GM21515 (cell line): ENCODE measurements around the gene RBM5.
A peak's percentile ranks its signal among the peaks of the same experiment; 100 is the strongest.
"Not testable (repeated sequence)": the region's sequence is repeated elsewhere in the genome, so short reads cannot be mapped to it uniquely, and the experiment has no call there.

Experiments used
- ATAC-seq: cut with Tn5 transposase; IDR thresholded peaks from one replicate; pipeline ENCODE4 v1.9.1; 2021; ENCODE audit not compliant: unreplicated experiment

The RBM5 gene

GRCh38 chr3:50088725-50089608, at the start of gene RBM5:
Gene RBM5, plus strand, starts transcription at chr3:50088919. Its CDS starts 1,516 bp downstream, at chr3:50090435.
- ATAC-seq = peak; percentile 96

GRCh38 chr3:50044976-50045375, 43.7 kb upstream of the RBM5 start:
- no peak for ATAC-seq

DNA sequence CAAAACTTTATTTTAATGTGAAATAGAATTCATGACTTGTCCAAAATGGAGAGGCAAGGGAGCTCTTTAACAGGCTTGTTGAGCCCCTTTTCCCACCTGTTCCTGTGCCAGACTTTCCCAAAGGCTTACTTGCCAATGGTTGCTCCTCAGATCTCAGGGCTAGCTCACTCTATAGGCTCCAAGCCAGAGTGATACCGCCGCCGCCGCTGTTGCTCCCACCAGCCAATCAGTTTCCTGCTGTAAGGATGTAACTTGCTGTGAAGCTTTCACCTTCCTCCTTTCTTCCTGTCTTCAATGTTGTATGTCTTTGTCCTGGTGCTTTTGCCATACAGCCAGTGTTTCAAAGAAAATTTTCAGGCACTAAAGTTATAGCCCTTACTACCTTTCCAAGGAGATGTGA, 41.3 kb upstream of the RBM5 start:
- no peak for ATAC-seq

DNA sequence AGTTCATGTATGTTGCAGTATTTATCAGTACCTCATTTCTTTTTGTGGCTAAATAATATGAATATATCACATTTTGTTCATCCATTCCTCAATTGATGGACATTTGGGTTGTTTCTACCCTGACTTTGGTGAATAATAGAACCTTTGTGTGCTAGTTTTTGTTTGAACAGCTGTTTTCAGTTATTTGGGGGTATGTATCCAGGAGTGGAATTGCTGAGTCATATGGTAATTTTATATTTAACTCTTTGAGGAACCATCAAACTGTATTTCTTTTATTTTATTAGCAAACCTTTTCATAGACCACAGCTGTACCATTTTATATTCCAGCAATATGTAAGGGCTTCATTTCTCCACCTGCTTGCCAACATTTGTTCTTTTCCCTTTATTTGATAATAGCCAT, 38.4 kb upstream of the RBM5 start:
- ATAC-seq = no peak

- no peak for ATAC-seq
These were observed 31.0 kb upstream of the RBM5 start for GRCh38 chr3:50057756-50058155.

- no peak for ATAC-seq
These were observed 20.6 kb upstream of the RBM5 start for GRCh38 chr3:50068134-50068533.

- no peak for ATAC-seq
These were observed 10.6 kb upstream of the RBM5 start for GRCh38 chr3:50078091-50078490.

GRCh38 chr3:50078622-50079021, 10.1 kb upstream of the RBM5 start:
- no peak for ATAC-seq

- not testable (repeated sequence) for ATAC-seq
These were observed 3.8 kb upstream of the RBM5 start for GRCh38 chr3:50084951-50085350.

DNA sequence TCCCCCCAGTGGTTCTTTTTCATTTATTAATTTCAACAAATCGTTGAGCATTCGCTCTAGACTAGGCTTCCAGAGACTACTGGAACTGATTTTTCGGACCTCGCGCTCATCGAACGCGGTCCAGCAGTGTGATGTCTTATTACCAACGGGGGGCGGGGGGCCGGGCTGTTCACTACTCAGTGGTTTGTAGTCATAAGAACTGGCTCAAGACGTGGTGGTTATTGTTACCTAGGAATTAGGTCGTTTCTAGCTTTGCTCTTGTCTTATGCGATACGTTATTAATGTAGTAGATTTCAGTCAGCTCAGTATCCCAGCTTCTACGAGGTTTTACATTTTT, 858 bp downstream of the RBM5 start:
- ATAC-seq = peak; percentile 15

DNA sequence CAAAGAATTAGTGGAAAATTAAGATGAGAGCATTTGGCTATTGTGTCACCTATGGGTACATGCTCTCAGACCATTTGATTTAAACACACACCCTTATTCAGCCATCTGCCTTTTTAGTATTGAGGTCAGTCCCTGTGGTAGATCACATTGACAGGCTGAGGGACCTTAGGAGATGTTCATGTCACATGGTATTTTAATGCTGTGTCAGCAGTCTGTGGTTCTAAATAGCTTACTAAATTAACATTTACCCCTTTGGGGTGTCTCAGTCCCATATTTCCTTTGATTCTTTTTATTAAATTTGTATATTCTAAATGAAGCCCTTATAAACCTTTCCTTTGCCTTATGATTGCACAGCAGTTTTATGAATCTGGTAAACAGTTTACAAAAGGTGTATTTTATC, 2.3 kb downstream of the RBM5 start:
- no peak for ATAC-seq

DNA sequence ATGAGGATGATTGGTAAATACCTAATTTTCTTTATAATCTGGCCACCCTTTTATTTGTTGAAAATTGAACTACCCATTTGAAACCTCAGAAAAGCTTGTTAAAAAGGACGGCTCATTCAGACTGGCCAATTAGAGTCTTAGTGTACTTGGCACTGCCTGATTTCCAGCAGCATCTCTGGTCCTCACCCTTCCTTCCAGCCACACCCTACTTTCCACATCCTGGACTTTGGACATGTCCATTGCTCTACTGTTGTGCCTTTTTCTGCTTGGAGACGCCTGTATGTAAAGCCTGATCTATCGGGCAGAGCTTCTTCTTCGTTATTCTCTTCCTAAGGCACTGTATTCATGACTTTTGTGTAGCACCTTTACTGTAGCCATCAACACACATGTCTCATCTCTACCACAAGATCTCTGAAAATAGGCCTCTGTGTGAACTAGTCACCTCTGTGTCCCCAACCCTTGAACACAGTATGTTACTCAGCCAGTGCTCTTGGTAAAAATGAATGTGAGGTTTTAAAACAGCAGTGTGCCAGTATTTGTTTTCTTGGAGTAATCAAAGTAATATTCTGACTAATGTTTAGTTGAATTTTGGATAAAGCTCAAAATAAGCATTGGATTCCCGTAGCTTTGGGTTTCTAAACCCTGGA, 6.8 kb downstream of the RBM5 start:
- ATAC-seq = no peak

DNA sequence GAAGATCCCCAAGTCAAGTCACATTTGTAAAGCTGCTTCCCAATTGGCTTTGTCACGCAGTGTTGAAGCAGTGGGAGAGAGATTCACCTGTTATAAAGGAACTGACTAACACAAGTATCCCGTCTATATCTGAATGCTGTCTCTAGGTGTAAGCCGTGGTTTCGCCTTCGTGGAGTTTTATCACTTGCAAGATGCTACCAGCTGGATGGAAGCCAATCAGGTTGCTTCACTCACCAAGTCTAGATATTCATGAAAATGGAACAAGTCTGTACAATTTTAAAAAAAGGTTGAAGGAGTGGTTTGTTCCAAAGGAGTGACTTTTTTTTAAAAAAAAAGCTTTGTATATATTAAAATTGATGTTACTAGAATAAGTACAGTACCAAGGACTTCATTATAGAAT, 11.7 kb downstream of the RBM5 start:
- ATAC-seq = no peak

DNA sequence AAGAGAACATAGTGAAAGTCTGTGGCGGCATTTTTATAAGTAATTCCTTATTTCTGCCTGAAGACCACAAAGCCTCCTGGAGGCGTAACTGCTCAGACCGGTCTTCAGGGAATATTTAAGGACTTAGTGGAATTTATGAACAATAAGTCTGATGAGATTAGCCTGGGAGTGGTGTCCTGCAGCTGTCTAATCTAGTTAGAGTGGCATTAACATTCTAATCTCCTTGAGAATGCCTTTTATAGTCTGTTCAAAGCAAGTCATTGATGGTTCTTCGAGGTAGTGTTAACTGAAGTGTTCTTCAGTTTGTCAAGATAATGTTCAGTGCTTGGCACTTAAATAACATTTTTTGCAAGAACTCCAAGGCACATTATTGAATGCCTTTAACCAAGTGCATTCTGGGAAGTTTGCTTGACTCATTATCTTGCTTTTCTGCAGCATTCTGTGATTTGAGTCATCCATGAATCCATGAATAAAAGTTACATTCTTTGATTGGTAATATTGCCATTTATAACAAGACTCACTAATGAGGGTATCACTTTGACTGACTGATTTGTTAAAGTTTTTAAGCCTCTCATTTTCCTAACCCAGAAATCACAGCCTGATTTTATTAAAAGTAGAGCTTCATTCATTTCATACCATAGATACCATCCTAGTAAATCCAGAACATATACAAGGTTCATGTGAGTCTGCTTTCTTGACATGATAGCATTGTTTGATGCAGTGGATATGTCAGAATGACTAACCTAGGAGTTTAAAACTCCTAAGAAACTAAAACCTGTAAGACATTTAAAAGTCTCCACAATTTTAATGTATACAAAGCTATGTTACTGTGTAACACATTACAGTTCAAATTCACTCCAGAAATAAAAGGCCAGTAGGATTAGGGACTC, 12.5 kb downstream of the RBM5 start:
- no peak for ATAC-seq

GRCh38 chr3:50102558-50102957, 13.8 kb downstream of the RBM5 start:
- no peak for ATAC-seq

DNA sequence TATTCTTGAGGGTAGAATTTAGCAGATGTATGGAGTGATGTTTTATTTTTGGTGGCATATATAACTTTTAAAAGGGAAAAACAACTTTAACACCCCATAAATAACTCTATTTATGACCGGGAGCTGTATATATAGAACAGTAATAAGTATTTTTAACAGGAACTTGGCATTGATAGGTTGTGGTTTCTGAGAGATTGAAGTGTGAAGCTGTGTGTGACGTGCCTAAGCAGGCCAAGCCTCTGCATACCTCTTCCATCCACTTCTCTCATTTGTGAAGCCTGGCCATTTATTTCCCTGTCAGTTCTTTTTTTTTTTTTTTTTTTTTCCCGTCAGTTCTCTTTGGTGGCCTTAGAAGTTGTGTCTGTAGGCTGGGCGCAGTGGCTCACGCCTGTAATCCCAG, 23.0 kb downstream of the RBM5 start:
- no peak for ATAC-seq

GRCh38 chr3:50112462-50112861, 23.7 kb downstream of the RBM5 start:
- ATAC-seq = no peak

- no peak for ATAC-seq
These were observed 28.4 kb downstream of the RBM5 start for GRCh38 chr3:50117120-50117519.

GRCh38 chr3:50118237-50118636, 29.5 kb downstream of the RBM5 start:
- no peak for ATAC-seq

DNA sequence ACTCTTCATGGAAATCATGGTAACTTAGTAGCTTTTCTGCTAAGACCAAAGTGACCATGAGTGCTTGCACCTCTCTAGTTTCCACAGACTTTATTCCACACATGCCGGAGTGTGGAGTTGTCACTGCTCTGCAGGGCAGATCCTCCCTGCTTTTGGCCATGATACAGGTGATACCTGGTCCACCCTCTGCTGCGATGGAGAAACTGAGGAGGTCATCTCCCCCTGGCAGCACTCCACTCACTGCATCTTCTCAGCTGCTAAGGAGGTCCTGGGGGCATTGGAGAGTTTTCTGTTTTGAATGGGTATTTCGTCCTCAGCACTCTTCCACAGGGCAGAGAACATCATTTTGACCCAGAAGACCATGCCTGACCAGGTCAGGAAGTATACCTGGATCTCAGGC, 31.1 kb downstream of the RBM5 start:
- no peak for ATAC-seq

- ATAC-seq = no peak
These were observed 31.8 kb downstream of the RBM5 start for GRCh38 chr3:50120364-50121071.
